GM23338 (cell line): ENCODE measurements around the gene AKAP8L. TPM values are rescaled to one million over a fixed set of nuclear protein-coding genes. Genes with fewer than 3 reads are reported as not detected.

Source experiments
- ATAC-seq: fragments of 200-7000 bp; cut with Tn5 transposase; 3 replicates; pipeline ENCODE4 v1.9.1; 2020
- DNase-seq: peaks from one replicate; pipeline ENCODE4 v3.0.0-alpha.2; 2015; ENCODE audit warnings: low spot score
- H2AFZ ChIP-seq: fragments of 200-600 bp; sonication (generic); 2 replicates; pipeline ENCODE4 v1.8.0; 2016; ENCODE audit warnings: antibody characterized with exemption, mild to moderate bottlenecking, moderate library complexity
- H3F3A ChIP-seq: fragments of 200-600 bp; sonication (generic); replicated peaks from 2 replicates; pipeline ENCODE4 v1.8.0; 2017; ENCODE audit warnings: antibody characterized with exemption, mixed run types, low read depth
- H3K27ac ChIP-seq: fragments of 200-600 bp; sonication (generic); 2 replicates; pipeline ENCODE4 v1.6.1; 2016; ENCODE audit warnings: low read depth
- H3K27me3 ChIP-seq: fragments of 200-600 bp; sonication (generic); 2 replicates; pipeline ENCODE4 v1.8.0; 2016; ENCODE audit warnings: mild to moderate bottlenecking, mixed run types, moderate library complexity; ENCODE audit not compliant: insufficient read depth
- H3K36me3 ChIP-seq: fragments of 200-600 bp; sonication (generic); 2 replicates; pipeline ENCODE4 v1.8.0; 2016; ENCODE audit warnings: mild to moderate bottlenecking; ENCODE audit not compliant: insufficient read depth
- H3K4me1 ChIP-seq: fragments of 200-600 bp; sonication (generic); 2 replicates; pipeline ENCODE4 v1.8.0; 2016; ENCODE audit warnings: mild to moderate bottlenecking, moderate library complexity; ENCODE audit not compliant: insufficient read depth
- H3K4me2 ChIP-seq: fragments of 200-600 bp; sonication (generic); 2 replicates; pipeline ENCODE4 v1.7.1; 2017; ENCODE audit warnings: mixed run types
- H3K4me3 ChIP-seq: fragments of 200-600 bp; sonication (generic); 2 replicates; pipeline ENCODE4 v1.6.1; 2016; ENCODE audit warnings: mixed run types
- H3K79me2 ChIP-seq: fragments of 200-600 bp; sonication (generic); replicated peaks from 2 replicates; pipeline ENCODE4 v1.8.0; 2017; ENCODE audit warnings: mild to moderate bottlenecking; ENCODE audit not compliant: insufficient read depth
- H3K9me2 ChIP-seq: fragments of 200-600 bp; sonication (generic); 2 replicates; pipeline ENCODE4 v1.8.0; 2017; ENCODE audit not compliant: insufficient read depth
- H4K20me1 ChIP-seq: fragments of 200-600 bp; sonication (generic); replicated peaks from 2 replicates; pipeline ENCODE4 v1.8.0; 2017; ENCODE audit warnings: mild to moderate bottlenecking; ENCODE audit not compliant: insufficient read depth
- H3K27ac Mint-ChIP-seq: 2 replicates; pipeline ENCODE4 v1.8.0; 2020; ENCODE audit warnings: inconsistent platforms, mild to moderate bottlenecking, moderate library complexity, mixed read lengths
- H3K27me3 Mint-ChIP-seq: 3 replicates; pipeline ENCODE4 v1.8.0; 2022; ENCODE audit warnings: low read depth, mild to moderate bottlenecking, moderate library complexity, mixed read lengths, inconsistent platforms; ENCODE audit not compliant: insufficient read depth, poor library complexity
- H3K36me3 Mint-ChIP-seq: 3 replicates; pipeline ENCODE4 v1.8.0; 2021; ENCODE audit warnings: low read depth, mild to moderate bottlenecking, inconsistent platforms, moderate library complexity, mixed read lengths
- H3K4me1 Mint-ChIP-seq: 3 replicates; pipeline ENCODE4 v1.8.0; 2020; ENCODE audit warnings: mild to moderate bottlenecking, inconsistent platforms, mixed read lengths
- H3K4me3 Mint-ChIP-seq: 3 replicates; pipeline ENCODE4 v1.8.0; 2021; ENCODE audit warnings: moderate library complexity, mild to moderate bottlenecking, inconsistent platforms, mixed read lengths
- H3K9me3 Mint-ChIP-seq: 3 replicates; pipeline ENCODE4 v1.8.0; 2020; ENCODE audit warnings: moderate library complexity, mild to moderate bottlenecking, inconsistent platforms, mixed read lengths
- CREB1 ChIP-seq: fragments of 250-450 bp; sonication (Bioruptor Pico); IDR thresholded peaks from 2 replicates; pipeline ENCODE4 v1.5.0; 2020; ENCODE audit warnings: low read depth, mild to moderate bottlenecking, moderate library complexity
- CTCF ChIP-seq, 2 experiments: fragments of 200-600 bp in 1 of 2; sonication (generic) in 1 of 2; conservative IDR thresholded peaks; 2 replicates each; pipeline versions ENCODE4 v1.5.1 to v1.6.1; 2016 to 2017; ENCODE audit warnings: antibody characterized with exemption in 2 of 2, low read depth in 2 of 2, mild to moderate bottlenecking in 2 of 2, moderate library complexity in 1 of 2
- EZH2 ChIP-seq: fragments of 200-600 bp; sonication (generic); IDR thresholded peaks from one replicate; pipeline ENCODE4 v1.8.0; 2017; ENCODE audit warnings: antibody characterized with exemption, mild to moderate bottlenecking, low read depth; ENCODE audit not compliant: unreplicated experiment
- EZH2phosphoT487 ChIP-seq: fragments of 200-600 bp; sonication (generic); IDR thresholded peaks from one replicate; pipeline ENCODE4 v1.8.1; 2018; ENCODE audit warnings: antibody characterized with exemption; ENCODE audit not compliant: unreplicated experiment
- JUNB ChIP-seq: IDR thresholded peaks from one replicate; pipeline ENCODE4 v1.6.1; 2016; ENCODE audit warnings: antibody characterized with exemption; ENCODE audit not compliant: unreplicated experiment
- NANOG ChIP-seq: IDR thresholded peaks from 2 replicates; pipeline ENCODE4 v1.6.1; 2016; ENCODE audit warnings: antibody characterized with exemption, borderline replicate concordance
- POLR2AphosphoS5 ChIP-seq: IDR thresholded peaks from 2 replicates; pipeline ENCODE4 v1.6.1; 2016; ENCODE audit warnings: antibody characterized with exemption, low read depth
- REST ChIP-seq: IDR thresholded peaks from one replicate; pipeline ENCODE4 v1.6.1; 2018; ENCODE audit warnings: antibody characterized with exemption; ENCODE audit not compliant: unreplicated experiment
- STAT1 ChIP-seq: IDR thresholded peaks from one replicate; pipeline ENCODE4 v1.6.1; 2016; ENCODE audit warnings: antibody characterized with exemption; ENCODE audit not compliant: unreplicated experiment
- ZNF114 ChIP-seq: fragments of 250-450 bp; sonication (Bioruptor Pico); IDR thresholded peaks from 2 replicates; pipeline ENCODE4 v1.5.0; 2020; ENCODE audit warnings: mild to moderate bottlenecking, moderate library complexity
- ZNF331 ChIP-seq: fragments of 250-450 bp; sonication (Bioruptor Pico); IDR thresholded peaks from 2 replicates; pipeline ENCODE4 v1.5.0; 2020; ENCODE audit warnings: low read depth, mild to moderate bottlenecking, moderate library complexity
- polyA plus RNA-seq: library from polyadenylated mRNA; unstranded; fragments of >200 nt; fragmentation: Nextera tagmentation; extraction: Ambion mirVana; gene quantifications from 2 replicates; pipeline ENCODE4 v1.2.1, GENCODE V29; 2016
- total RNA-seq: library from RNA; depleted of rRNA; stranded (reverse); fragments of >200 nt; shearing (Covaris generic); gene quantifications from 2 replicates; pipeline ENCODE4 v1.2.3, GENCODE V29; 2014
- TF ChIP-seq, protein P1 (sequence below): IDR thresholded peaks from 2 replicates; pipeline ENCODE4 v1.6.1; 2016; ENCODE audit warnings: antibody characterized with exemption

Gene AKAP8L
- total and polyA plus RNA-seq, 2 experiments from 2014 or later, result 78.8 to 165 TPM

GRCh38 chr19:15424121-15424520 lies 5.3 kb upstream of the AKAP8L start (continued):
- TF ChIP-seq EZH2, result no peak
- TF ChIP-seq, protein P1, sequence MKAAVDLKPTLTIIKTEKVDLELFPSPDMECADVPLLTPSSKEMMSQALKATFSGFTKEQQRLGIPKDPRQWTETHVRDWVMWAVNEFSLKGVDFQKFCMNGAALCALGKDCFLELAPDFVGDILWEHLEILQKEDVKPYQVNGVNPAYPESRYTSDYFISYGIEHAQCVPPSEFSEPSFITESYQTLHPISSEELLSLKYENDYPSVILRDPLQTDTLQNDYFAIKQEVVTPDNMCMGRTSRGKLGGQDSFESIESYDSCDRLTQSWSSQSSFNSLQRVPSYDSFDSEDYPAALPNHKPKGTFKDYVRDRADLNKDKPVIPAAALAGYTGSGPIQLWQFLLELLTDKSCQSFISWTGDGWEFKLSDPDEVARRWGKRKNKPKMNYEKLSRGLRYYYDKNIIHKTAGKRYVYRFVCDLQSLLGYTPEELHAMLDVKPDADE, result no peak
- no peak for TF ChIP-seq STAT1
- TF ChIP-seq JUNB, result no peak
- TF ChIP-seq EZH2phosphoT487, result no peak
- no peak for TF ChIP-seq CREB1 (CRISPR knock-in tag)
- no peak for TF ChIP-seq REST

GRCh38 chr19:15423130-15423529 lies 4.3 kb upstream of the AKAP8L start:
- peaks cover 14% of the 10 kb centered on the region for H3F3A ChIP-seq
- H3K4me3 ChIP-seq, result no peak overlapping the region
- no peak for ATAC-seq
- H3K4me1 ChIP-seq, result no peaks in the 10 kb centered on the region; the same call in 1 of the 2 replicates
- H3K9me3 Mint-ChIP-seq, result no peaks in the 10 kb centered on the region; the same call in 2 of the 3 replicates
- H3K4me2 ChIP-seq, result no peak overlapping the region
- no peak overlapping the region for H3K4me3 Mint-ChIP-seq
- no peak overlapping the region for H3K27ac Mint-ChIP-seq
- H3K27ac ChIP-seq, result no peak overlapping the region
- no peaks in the 10 kb centered on the region for H3K36me3 ChIP-seq
- H3K79me2 ChIP-seq, result peaks cover 4% of the 10 kb centered on the region
- peaks cover 8% of the 10 kb centered on the region for H3K27me3 Mint-ChIP-seq
- no peak for DNase-seq
- H4K20me1 ChIP-seq, result peaks cover 2% of the 10 kb centered on the region; the same call in 1 of the 2 replicates
- no peaks in the 10 kb centered on the region for H3K27me3 ChIP-seq
- H2AFZ ChIP-seq, result no peak overlapping the region
- no peaks in the 10 kb centered on the region for H3K9me2 ChIP-seq
- peaks cover 3% of the 10 kb centered on the region for H3K4me1 Mint-ChIP-seq
- H3K36me3 Mint-ChIP-seq, result peaks cover 37% of the 10 kb centered on the region
- TF ChIP-seq EZH2phosphoT487 (no peak), EZH2 (no peak), CTCF (conservative IDR thresholded peaks at IDR 0.05; ENCODE audit: low read depth in 2 of 2) (no peak), STAT1 (no peak), POLR2AphosphoS5 (no peak), NANOG (no peak), CREB1 (CRISPR knock-in tag) (no peak), JUNB (no peak), ZNF331 (CRISPR knock-in tag) (no peak), ZNF114 (CRISPR knock-in tag) (no peak), REST (no peak)
- TF ChIP-seq, protein P1, result no peak
